ENCODE data around the gene ITSN2.

DNA sequence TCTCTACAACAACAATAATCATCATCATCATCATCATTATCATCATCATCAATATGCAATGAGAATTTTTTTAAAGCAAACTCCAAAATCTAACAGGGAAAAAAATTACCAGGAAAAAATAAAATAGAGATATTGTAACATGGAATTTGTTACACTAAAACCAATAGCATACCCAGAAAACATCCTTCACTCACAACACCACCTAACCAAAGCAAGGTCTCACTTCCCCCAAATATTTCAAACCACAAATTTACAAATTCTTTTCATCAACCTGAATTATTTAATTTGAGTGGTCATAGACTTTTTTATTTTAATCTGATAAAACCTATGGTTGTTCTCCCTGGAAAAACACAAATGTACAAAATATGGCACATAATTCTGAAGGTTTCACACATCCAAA, 11.2 kb downstream of the ITSN2 start:
- TF ChIP-seq, protein P1, sequence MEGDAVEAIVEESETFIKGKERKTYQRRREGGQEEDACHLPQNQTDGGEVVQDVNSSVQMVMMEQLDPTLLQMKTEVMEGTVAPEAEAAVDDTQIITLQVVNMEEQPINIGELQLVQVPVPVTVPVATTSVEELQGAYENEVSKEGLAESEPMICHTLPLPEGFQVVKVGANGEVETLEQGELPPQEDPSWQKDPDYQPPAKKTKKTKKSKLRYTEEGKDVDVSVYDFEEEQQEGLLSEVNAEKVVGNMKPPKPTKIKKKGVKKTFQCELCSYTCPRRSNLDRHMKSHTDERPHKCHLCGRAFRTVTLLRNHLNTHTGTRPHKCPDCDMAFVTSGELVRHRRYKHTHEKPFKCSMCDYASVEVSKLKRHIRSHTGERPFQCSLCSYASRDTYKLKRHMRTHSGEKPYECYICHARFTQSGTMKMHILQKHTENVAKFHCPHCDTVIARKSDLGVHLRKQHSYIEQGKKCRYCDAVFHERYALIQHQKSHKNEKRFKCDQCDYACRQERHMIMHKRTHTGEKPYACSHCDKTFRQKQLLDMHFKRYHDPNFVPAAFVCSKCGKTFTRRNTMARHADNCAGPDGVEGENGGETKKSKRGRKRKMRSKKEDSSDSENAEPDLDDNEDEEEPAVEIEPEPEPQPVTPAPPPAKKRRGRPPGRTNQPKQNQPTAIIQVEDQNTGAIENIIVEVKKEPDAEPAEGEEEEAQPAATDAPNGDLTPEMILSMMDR (IDR thresholded peaks at IDR 0.05; ENCODE audit: insufficient read depth, low read depth, low read length) = no peak
- TF ChIP-seq EZH2 (IDR thresholded peaks at IDR 0.05; ENCODE audit: insufficient read depth, low read length) = no peak
